K562 (cell line): ENCODE results near the gene ADCYAP1. TPM values are rescaled to one million over a fixed set of nuclear protein-coding genes. Genes with fewer than 3 reads are reported as not detected.
A peak's percentile ranks its signal among the peaks of the same experiment; 100 is the strongest.

ENCODE experiments used
- BCOR ChIP-seq: fragments of 450-650 bp; IDR thresholded peaks from 2 replicates; pipeline ENCODE4 v1.6.1; 2016
- ELF1 ChIP-seq: fragments of 200-800 bp; sonication (Bioruptor generic); IDR thresholded peaks from 2 replicates; pipeline ENCODE4 v1.6.1; 2016; ENCODE audit warnings: missing genetic modification characterization, missing compliant biosample characterization
- ETV5 ChIP-seq: sonication (generic); formaldehyde crosslinking; IDR thresholded peaks from 2 replicates; pipeline ENCODE4 v1.4.0; 2020; ENCODE audit warnings: low read depth, mild to moderate bottlenecking, missing genetic modification reagents
- FOSL1 ChIP-seq: fragments of 200-800 bp; sonication (Bioruptor generic); conservative IDR thresholded peaks from 2 replicates; pipeline ENCODE4 v1.6.1; 2016; ENCODE audit warnings: missing genetic modification characterization, missing compliant biosample characterization
- HNRNPH1 ChIP-seq: fragments of 200-400 bp; formaldehyde crosslinking; optimal IDR thresholded peaks from 2 replicates; pipeline ENCODE3; 2017; ENCODE audit warnings: low read depth, mild to moderate bottlenecking, low read length, moderate library complexity
- IRF2 ChIP-seq: sonication (generic); formaldehyde crosslinking; IDR thresholded peaks from 2 replicates; pipeline ENCODE4 v1.8.1; 2022; ENCODE audit warnings: mild to moderate bottlenecking, missing genetic modification reagents
- KLF6 ChIP-seq: fragments of 250-450 bp; sonication (Bioruptor Pico); IDR thresholded peaks from 2 replicates; pipeline ENCODE4 v1.4.0; 2020; ENCODE audit warnings: mild to moderate bottlenecking, moderate library complexity, borderline replicate concordance
- MBD1 ChIP-seq: fragments of 250-450 bp; sonication (Bioruptor Pico); IDR thresholded peaks from 2 replicates; pipeline ENCODE4 v1.8.0; 2022; ENCODE audit warnings: inconsistent platforms
- NFXL1 ChIP-seq: fragments of 450-650 bp; formaldehyde crosslinking; IDR thresholded peaks from 2 replicates; pipeline ENCODE4 v1.4.0; 2021; ENCODE audit warnings: mild to moderate bottlenecking
- NONO ChIP-seq, 2 experiments: fragments of 200-400 bp in 1 of 2; fragments of 450-650 bp in 1 of 2; formaldehyde crosslinking in 1 of 2; IDR thresholded peaks; 2 replicates each; pipeline ENCODE4 v1.6.1; 2017; ENCODE audit warnings: low read depth in 2 of 2, mild to moderate bottlenecking in 2 of 2, moderate library complexity in 2 of 2, low read length in 1 of 2
- PCBP2 ChIP-seq: fragments of 200-400 bp; formaldehyde crosslinking; IDR thresholded peaks from 2 replicates; pipeline ENCODE4 v1.6.1; 2018; ENCODE audit warnings: low read length, low read depth, mild to moderate bottlenecking, moderate library complexity; ENCODE audit not compliant: poor library complexity, severe bottlenecking
- RFX5 ChIP-seq: IDR thresholded peaks from 2 replicates; pipeline ENCODE4 v1.6.1; 2011; ENCODE audit warnings: low read depth, mild to moderate bottlenecking, improper control_type of control experiment, low read length
- RREB1 ChIP-seq: fragments of 250-450 bp; sonication (Bioruptor Pico); IDR thresholded peaks from 2 replicates; pipeline ENCODE4 v1.4.0; 2020
- SREBF1 ChIP-seq: fragments of 150-350 bp; IDR thresholded peaks from 2 replicates; pipeline ENCODE4 v1.6.1; 2014; ENCODE audit warnings: antibody characterized with exemption, low read depth, low read length, borderline replicate concordance
- STAT5B ChIP-seq: fragments of 250-450 bp; sonication (Bioruptor Pico); IDR thresholded peaks from 2 replicates; pipeline ENCODE4 v1.8.0; 2021; ENCODE audit warnings: mild to moderate bottlenecking, inconsistent platforms
- TEAD1 ChIP-seq, 2 experiments: fragments of 450-650 bp in 1 of 2; sonication (generic) in 1 of 2; formaldehyde crosslinking; IDR thresholded peaks; 2 replicates each; pipeline versions ENCODE4 v1.4.0 to v1.8.0; 2020 to 2022; ENCODE audit warnings: mild to moderate bottlenecking in 2 of 2, missing genetic modification reagents in 1 of 2
- THAP7 ChIP-seq: fragments of 250-450 bp; sonication (Bioruptor Pico); IDR thresholded peaks from 2 replicates; pipeline ENCODE4 v1.5.0; 2021
- ZNF121 ChIP-seq: sonication (generic); formaldehyde crosslinking; conservative IDR thresholded peaks from 2 replicates; pipeline ENCODE4 v1.8.0; 2022; ENCODE audit warnings: missing genetic modification reagents
- ZNF134 ChIP-seq: fragments of 250-450 bp; sonication (Bioruptor Pico); conservative IDR thresholded peaks from 2 replicates; pipeline ENCODE4 v1.4.0; 2020
- ZNF224 ChIP-seq: sonication (generic); formaldehyde crosslinking; IDR thresholded peaks from 2 replicates; pipeline ENCODE4 v1.8.0; 2022; ENCODE audit warnings: mild to moderate bottlenecking, missing genetic modification reagents
- ZNF717 ChIP-seq: fragments of 250-450 bp; sonication (Bioruptor Pico); IDR thresholded peaks from 2 replicates; pipeline ENCODE4 v1.5.0; 2021
- ZNF764 ChIP-seq: fragments of 250-450 bp; sonication (Bioruptor Pico); IDR thresholded peaks from 2 replicates; pipeline ENCODE4 v1.4.0; 2020; ENCODE audit warnings: low read depth, mild to moderate bottlenecking, moderate library complexity
- ZNF766 ChIP-seq: fragments of 200-800 bp; sonication (Bioruptor generic); conservative IDR thresholded peaks from 2 replicates; pipeline ENCODE4 v1.6.1; 2016; ENCODE audit warnings: missing genetic modification characterization, missing compliant biosample characterization
- ZNF77 ChIP-seq: fragments of 250-450 bp; sonication (Bioruptor Pico); IDR thresholded peaks from 2 replicates; pipeline ENCODE4 v1.5.0; 2020
- polyA plus RNA-seq, 8 experiments: library from polyadenylated mRNA; depleted of rRNA in 4 of 8; stranded (reverse) in 5 of 8; unstranded in 3 of 8; fragments of >200 nt; fragmentation: Nextera tagmentation in 2 of 8; fragmentation: Illumina TruSeq in 1 of 8; extraction: Ambion mirVana in 2 of 8; extraction: Trizol in 1 of 8; gene quantifications; 2 replicates each; pipeline versions ENCODE4 v1.2.1 to v1.2.3, GENCODE V29; 2011 to 2014; ENCODE audit warnings: inconsistent platforms in 1 of 8, missing spikeins in 1 of 8
- total RNA-seq, 7 experiments: library from RNA; depleted of rRNA in 6 of 7; stranded (reverse); fragments of >200 nt in 6 of 7; fragmentation: Illumina TruSeq in 2 of 7; extraction: Trizol in 2 of 7; gene quantifications; 2 replicates each; pipeline versions ENCODE4 v1.2.1 to v1.2.3, GENCODE V29; 2011 to 2021; ENCODE audit warnings: low replicate concordance in 1 of 7

The ADCYAP1 gene
- total and polyA plus RNA-seq, 9 of the 15 experiments (the other 6 are each of a cell fraction or from before 2014, with no cell fraction given): 0.03 TPM; not detected in 8

GRCh38 chr18:864872-865273 is 39.8 kb upstream of the ADCYAP1 start (continued):
- TF ChIP-seq NONO (IDR thresholded peaks at IDR 0.05; ENCODE audit: low read depth in 2 of 2, low read length in 1 of 2) (no peak), SREBF1 (no peak), ETV5 (CRISPR knock-in tag) (0 out of 2 replicates have a peak, but pooled peaks have one; percentile 48), FOSL1 (tag) (no peak), HNRNPH1 (no peak), ZNF717 (CRISPR knock-in tag) (no peak), THAP7 (CRISPR knock-in tag) (no peak), ZNF224 (CRISPR knock-in tag) (no peak), PCBP2 (no peak), RREB1 (0 out of 2 replicates have a peak, but pooled peaks have one; percentile 39), STAT5B (CRISPR knock-in tag) (no peak), TEAD1 (CRISPR knock-in tag; IDR thresholded peaks at IDR 0.05) (peak; percentile 19 to 30; a peak in 1 of 4 replicates), ZNF764 (CRISPR knock-in tag) (no peak), ZNF134 (CRISPR knock-in tag) (0 out of 2 replicates have a peak, but pooled peaks have one; percentile 23), MBD1 (CRISPR knock-in tag) (no peak), NFXL1 (CRISPR knock-in tag) (no peak), ZNF121 (CRISPR knock-in tag) (no peak), ZNF766 (CRISPR knock-in tag) (no peak), ELF1 (no peak), RFX5 (no peak), BCOR (no peak), KLF6 (CRISPR knock-in tag) (no peak), IRF2 (no peak), ZNF77 (CRISPR knock-in tag) (no peak)
